NCI-H1092 treated with DMSO at 0.1 percent for 48 hours (cell line): ENCODE data around the gene APMAP.

Experiments used
- DNase-seq: peaks from one replicate; lab custom pipeline; 2025; lab: John Stamatoyannopoulos, UW

The APMAP gene

GRCh38 chr20:25024171-25024570 lies 31.6 kb upstream of the APMAP start:
- no peak for DNase-seq

- no peak for DNase-seq
Observed at GRCh38 chr20:25023356-25023755, 30.8 kb upstream of the APMAP start.

GRCh38 chr20:25022680-25023079 lies 30.1 kb upstream of the APMAP start:
- DNase-seq = no peak

GRCh38 chr20:25021336-25021735 lies 28.8 kb upstream of the APMAP start:
- no peak for DNase-seq

GRCh38 chr20:25020901-25021301 lies 28.4 kb upstream of the APMAP start:
- DNase-seq = no peak

- DNase-seq = no peak
Observed at GRCh38 chr20:25020345-25020744, 27.8 kb upstream of the APMAP start.

GRCh38 chr20:25019381-25020155 lies 27.0 kb upstream of the APMAP start:
- DNase-seq = no peak

- DNase-seq = no peak
Observed at GRCh38 chr20:25018841-25019240, 26.3 kb upstream of the APMAP start.

- no peak for DNase-seq
Observed at GRCh38 chr20:25018425-25018824, 25.9 kb upstream of the APMAP start.

GRCh38 chr20:25017257-25017803 lies 24.8 kb upstream of the APMAP start:
- no peak for DNase-seq

- no peak for DNase-seq
Observed at GRCh38 chr20:25016471-25016870, 23.9 kb upstream of the APMAP start.

- DNase-seq = no peak
Observed at GRCh38 chr20:25015986-25016385, 23.4 kb upstream of the APMAP start.

- DNase-seq = no peak
Observed at GRCh38 chr20:25014816-25015215, 22.3 kb upstream of the APMAP start.

- DNase-seq = no peak
Observed at GRCh38 chr20:25013478-25014380, 21.2 kb upstream of the APMAP start.

- DNase-seq = no peak
Observed at GRCh38 chr20:25012616-25013189, 20.2 kb upstream of the APMAP start.

GRCh38 chr20:25011831-25012241 lies 19.3 kb upstream of the APMAP start:
- DNase-seq = no peak

GRCh38 chr20:25011261-25011660 lies 18.7 kb upstream of the APMAP start:
- no peak for DNase-seq

GRCh38 chr20:25009218-25010145 lies 16.9 kb upstream of the APMAP start:
- DNase-seq = peak; percentile 24

GRCh38 chr20:25008388-25009217 lies 16.1 kb upstream of the APMAP start:
- no peak for DNase-seq

- DNase-seq = no peak
Observed at GRCh38 chr20:25007491-25008305, 15.1 kb upstream of the APMAP start.
